ENCODE data around the gene LIFR. TPM values are rescaled to one million over a fixed set of nuclear protein-coding genes. Genes with fewer than 3 reads are reported as not detected.

Gene LIFR
- total and polyA plus RNA-seq, 2 experiments from 2014 or later, result 50.2 to 83.8 TPM

- H3K9me3 ChIP-seq (ENCODE audit: low read depth), result no peaks in the 10 kb centered on the region
- no peak overlapping the region for H3K4me2 ChIP-seq
- H3K27me3 ChIP-seq, result no peaks in the 10 kb centered on the region
- H3K27ac ChIP-seq, result no peak overlapping the region
- WGBS (ENCODE audit: low lambda C conversion rate, missing lambda C conversion rate), result 64% methylated on average over 2 of the region's 2 CpGs
- H3K79me2 ChIP-seq, result peaks cover 100% of the 10 kb centered on the region
- peaks cover 9% of the 10 kb centered on the region for H4K20me1 ChIP-seq (ENCODE audit: insufficient read depth, poor library complexity, severe bottlenecking)
- DNase-seq (ENCODE audit: low spot score), result no peak
- H2AFZ ChIP-seq, result no peak overlapping the region
- H3K4me1 ChIP-seq (ENCODE audit: insufficient read depth), result peaks cover 7% of the 10 kb centered on the region
- H3K9me2 ChIP-seq (replicated peaks; ENCODE audit: insufficient read depth), result no peaks in the 10 kb centered on the region
- no peak for TF ChIP-seq EZH2 (IDR thresholded peaks at IDR 0.05; ENCODE audit: borderline replicate concordance)
- no peak for TF ChIP-seq CTCF (IDR thresholded peaks at IDR 0.05; ENCODE audit: poor library complexity)
- no peak for TF ChIP-seq EZH2phosphoT487 (IDR thresholded peaks at IDR 0.05; ENCODE audit: low read depth, severe bottlenecking, unreplicated experiment)
- H3K36me3 ChIP-seq (replicated peaks; ENCODE audit: insufficient read depth, low read depth), result no peaks in the 10 kb centered on the region
- no peak overlapping the region for H3K4me3 ChIP-seq
Observed at GRCh38 chr5:38541174-38541725, 15.2 kb downstream of the LIFR start.

DNA sequence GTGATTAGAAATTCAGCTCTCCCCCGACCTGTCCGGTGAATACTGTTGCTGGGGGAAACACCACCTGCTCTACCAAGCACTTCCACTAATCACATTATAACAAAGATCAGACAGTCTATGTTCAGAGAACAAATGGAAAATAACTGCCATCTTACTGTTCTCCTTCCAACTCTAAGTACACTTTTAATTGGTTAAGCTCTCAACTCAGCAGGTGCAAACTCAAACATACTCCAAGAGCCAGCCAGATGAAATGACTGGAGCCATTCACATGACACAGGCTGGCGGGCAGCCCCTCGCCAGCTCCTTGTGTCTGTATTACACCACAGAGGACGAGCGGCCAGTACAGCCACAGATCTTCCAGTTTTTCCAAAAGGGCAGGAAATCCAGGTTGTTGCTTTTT, 16.1 kb downstream of the LIFR start:
- WGBS (ENCODE audit: low lambda C conversion rate, missing lambda C conversion rate), result 87% methylated on average over 6 of the region's 6 CpGs
- Histone ChIP-seq H3K9me2 (replicated peaks; ENCODE audit: insufficient read depth) (no peaks in the 10 kb centered on the region), H3K4me1 (ENCODE audit: insufficient read depth) (peaks cover 17% of the 10 kb centered on the region), H3K4me2 (no peak overlapping the region), H3K27me3 (no peaks in the 10 kb centered on the region), H3K9me3 (ENCODE audit: low read depth) (no peaks in the 10 kb centered on the region), H4K20me1 (ENCODE audit: insufficient read depth, poor library complexity, severe bottlenecking) (peaks cover 9% of the 10 kb centered on the region), H3K79me2 (peaks cover 100% of the 10 kb centered on the region), H3K27ac (no peak overlapping the region), H3K4me3 (no peak overlapping the region), H2AFZ (no peak overlapping the region), H3K36me3 (replicated peaks; ENCODE audit: insufficient read depth, low read depth) (no peaks in the 10 kb centered on the region)
- TF ChIP-seq EZH2phosphoT487 (IDR thresholded peaks at IDR 0.05; ENCODE audit: low read depth, severe bottlenecking, unreplicated experiment), result no peak
- TF ChIP-seq CTCF (IDR thresholded peaks at IDR 0.05; ENCODE audit: poor library complexity), result no peak
- no peak for TF ChIP-seq EZH2 (IDR thresholded peaks at IDR 0.05; ENCODE audit: borderline replicate concordance)
- no peak for DNase-seq (ENCODE audit: low spot score)

- H3K4me2 ChIP-seq, result no peak overlapping the region
- no peak overlapping the region for H2AFZ ChIP-seq
- peaks cover 36% of the 10 kb centered on the region for H3K4me1 ChIP-seq (ENCODE audit: insufficient read depth)
- peaks cover 9% of the 10 kb centered on the region for H4K20me1 ChIP-seq (ENCODE audit: insufficient read depth, poor library complexity, severe bottlenecking)
- H3K36me3 ChIP-seq (replicated peaks; ENCODE audit: insufficient read depth, low read depth), result no peaks in the 10 kb centered on the region
- 56% methylated on average over 2 of the region's 2 CpGs for WGBS (ENCODE audit: low lambda C conversion rate, missing lambda C conversion rate)
- TF ChIP-seq CTCF (IDR thresholded peaks at IDR 0.05; ENCODE audit: poor library complexity), result no peak
- H3K79me2 ChIP-seq, result peaks cover 95% of the 10 kb centered on the region
- no peak overlapping the region for H3K27ac ChIP-seq
- no peak for DNase-seq (ENCODE audit: low spot score)
- H3K9me3 ChIP-seq (ENCODE audit: low read depth), result no peaks in the 10 kb centered on the region
- H3K27me3 ChIP-seq, result no peaks in the 10 kb centered on the region
- no peak overlapping the region for H3K4me3 ChIP-seq
- H3K9me2 ChIP-seq (replicated peaks; ENCODE audit: insufficient read depth), result no peaks in the 10 kb centered on the region
Observed at GRCh38 chr5:38538161-38538560, 18.3 kb downstream of the LIFR start.

DNA sequence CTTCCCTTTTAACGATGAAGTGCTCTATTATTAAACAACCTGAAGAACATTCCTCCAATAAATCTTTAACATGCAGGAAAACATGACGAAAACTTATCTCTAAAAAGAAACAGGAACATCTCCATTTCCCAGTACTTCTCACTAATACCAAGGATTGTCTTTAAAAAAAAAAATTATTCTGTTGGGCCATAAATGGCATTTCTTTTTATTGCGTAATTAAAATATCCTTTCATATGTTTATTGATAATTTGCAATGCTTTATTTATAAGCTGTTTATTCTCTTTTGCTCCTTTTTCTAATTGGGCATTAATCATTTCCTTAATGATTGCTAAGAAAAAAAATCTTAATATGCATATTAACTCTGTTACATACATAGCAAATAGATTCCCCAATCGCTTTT, 18.9 kb downstream of the LIFR start:
- H3K27ac ChIP-seq, result no peak overlapping the region
- no peaks in the 10 kb centered on the region for H3K9me2 ChIP-seq (replicated peaks; ENCODE audit: insufficient read depth)
- H3K9me3 ChIP-seq (ENCODE audit: low read depth), result no peaks in the 10 kb centered on the region
- no peaks in the 10 kb centered on the region for H3K36me3 ChIP-seq (replicated peaks; ENCODE audit: insufficient read depth, low read depth)
- H4K20me1 ChIP-seq (ENCODE audit: insufficient read depth, poor library complexity, severe bottlenecking), result peaks cover 9% of the 10 kb centered on the region
- H3K4me3 ChIP-seq, result no peak overlapping the region
- peaks cover 42% of the 10 kb centered on the region for H3K4me1 ChIP-seq (ENCODE audit: insufficient read depth)
- no peak for DNase-seq (ENCODE audit: low spot score)
- H2AFZ ChIP-seq, result no peak overlapping the region
- H3K27me3 ChIP-seq, result no peaks in the 10 kb centered on the region
- WGBS (ENCODE audit: low lambda C conversion rate, missing lambda C conversion rate), result 78% methylated on average over 4 of the region's 4 CpGs
- H3K79me2 ChIP-seq, result peaks cover 94% of the 10 kb centered on the region
- H3K4me2 ChIP-seq, result no peak overlapping the region
- TF ChIP-seq EZH2phosphoT487 (IDR thresholded peaks at IDR 0.05; ENCODE audit: low read depth, severe bottlenecking, unreplicated experiment), result no peak
- TF ChIP-seq CTCF (IDR thresholded peaks at IDR 0.05; ENCODE audit: poor library complexity), result no peak
- no peak for TF ChIP-seq EZH2 (IDR thresholded peaks at IDR 0.05; ENCODE audit: borderline replicate concordance)

Measured in hepatocyte (in vitro differentiated cells).